SHP77 treated with DMSO at 0.1 percent for 48 hours (cell line): Measurements from ENCODE around the gene KRT74.

ENCODE experiments used
- DNase-seq: peaks from one replicate; lab custom pipeline; 2025; lab: John Stamatoyannopoulos, UW

KRT74 gene

DNA sequence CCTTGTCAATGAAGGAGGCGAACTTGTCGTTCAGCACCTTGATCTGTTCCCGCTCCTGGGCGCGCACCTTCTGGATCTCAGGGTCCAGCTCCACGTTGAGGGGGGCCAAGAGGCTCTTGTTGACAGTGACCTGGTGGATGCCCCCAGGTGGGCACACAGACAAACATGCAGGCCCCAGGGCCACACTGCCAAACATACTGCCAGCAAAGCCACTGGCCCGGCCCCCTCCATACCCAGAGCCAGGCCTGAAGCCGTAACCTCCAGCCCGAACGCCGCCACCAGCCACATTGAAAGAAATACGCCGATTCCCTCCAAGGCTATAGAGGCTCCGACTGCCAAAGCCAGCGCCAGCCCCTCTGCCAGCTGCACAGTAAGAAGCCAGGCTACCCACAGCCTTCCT lies 337 bp downstream of the KRT74 start:
- no peak for DNase-seq

DNA sequence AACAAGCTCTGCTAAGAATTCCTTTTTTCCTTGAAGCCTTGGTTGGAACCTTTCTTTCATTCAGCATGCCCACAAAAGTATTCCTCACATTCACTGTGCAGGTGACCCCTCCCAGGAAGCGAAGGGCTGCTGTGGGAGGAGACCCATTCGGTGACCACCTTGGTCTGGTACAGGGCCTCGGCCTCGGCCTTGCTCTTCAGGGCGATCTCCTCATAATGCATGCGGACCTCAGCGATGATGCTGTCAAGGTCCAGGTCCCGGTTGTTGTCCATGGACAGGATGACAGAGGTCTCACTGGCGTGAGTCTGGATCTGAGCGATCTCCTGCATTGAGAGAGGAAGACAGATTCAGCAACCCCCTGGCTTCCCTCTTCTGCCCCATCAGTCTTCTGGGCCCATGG lies 3.1 kb downstream of the KRT74 start:
- DNase-seq, result no peak

DNA sequence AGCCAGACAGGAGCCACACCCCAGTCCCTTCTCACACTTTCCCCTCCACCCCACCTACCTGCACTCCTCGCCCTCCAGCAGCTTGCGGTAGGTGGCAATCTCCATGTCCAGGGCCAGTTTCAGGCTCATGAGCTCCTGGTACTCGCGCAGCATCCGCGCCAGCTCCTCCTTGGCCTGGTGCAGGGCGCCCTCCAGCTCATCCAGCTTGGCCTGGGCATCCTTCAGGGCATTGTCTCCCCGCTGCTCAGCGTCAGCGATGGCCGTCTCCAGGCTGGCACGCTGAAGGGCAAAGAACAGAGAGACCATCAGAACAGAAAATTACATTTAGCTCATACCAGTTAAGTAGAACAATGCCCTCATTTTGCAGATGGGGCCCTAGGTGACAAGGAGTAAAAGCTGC lies 5.5 kb downstream of the KRT74 start:
- DNase-seq, result no peak

DNA sequence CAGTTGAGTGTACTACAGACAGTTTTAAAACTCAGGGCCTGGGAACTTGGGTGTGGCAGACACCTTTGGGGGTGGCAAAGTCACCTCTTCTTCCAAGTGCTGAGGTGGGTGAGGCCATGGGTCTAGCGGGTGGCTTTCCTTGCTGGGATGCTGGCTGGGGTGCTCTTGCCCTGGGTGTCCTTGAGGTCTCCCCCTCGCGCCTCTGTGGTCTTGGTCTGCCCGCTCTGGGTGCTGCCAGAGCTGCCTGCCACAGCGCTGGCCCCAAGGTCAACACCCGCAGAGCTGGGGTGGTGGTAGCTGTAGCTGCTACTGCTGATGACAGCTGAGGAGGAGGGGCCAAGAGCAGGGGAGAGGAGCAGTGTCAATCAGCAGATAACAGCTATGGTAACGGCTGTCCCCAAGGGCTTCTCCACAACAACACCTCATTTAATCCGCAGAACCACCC lies 6.8 kb downstream of the KRT74 start:
- no peak for DNase-seq

DNA sequence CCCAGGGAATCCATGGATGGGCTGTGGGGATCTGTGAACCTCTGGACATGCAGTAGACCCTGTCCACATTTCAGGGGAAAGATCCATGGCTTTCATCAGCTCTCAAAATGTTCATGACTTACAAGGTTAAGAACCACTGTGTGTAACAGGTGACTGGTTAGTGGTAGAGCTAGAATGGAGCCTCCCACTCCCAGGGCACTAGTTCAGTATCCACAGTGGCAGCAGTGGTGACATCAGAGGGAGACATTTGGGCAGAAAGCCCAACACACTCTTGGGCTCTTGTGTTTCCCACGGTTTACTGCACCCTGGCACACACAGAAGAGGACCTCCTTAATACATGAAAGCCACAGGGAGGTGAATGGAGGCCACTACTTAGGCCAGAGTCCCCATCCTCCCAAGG lies 9.1 kb downstream of the KRT74 start:
- no peak for DNase-seq

DNA sequence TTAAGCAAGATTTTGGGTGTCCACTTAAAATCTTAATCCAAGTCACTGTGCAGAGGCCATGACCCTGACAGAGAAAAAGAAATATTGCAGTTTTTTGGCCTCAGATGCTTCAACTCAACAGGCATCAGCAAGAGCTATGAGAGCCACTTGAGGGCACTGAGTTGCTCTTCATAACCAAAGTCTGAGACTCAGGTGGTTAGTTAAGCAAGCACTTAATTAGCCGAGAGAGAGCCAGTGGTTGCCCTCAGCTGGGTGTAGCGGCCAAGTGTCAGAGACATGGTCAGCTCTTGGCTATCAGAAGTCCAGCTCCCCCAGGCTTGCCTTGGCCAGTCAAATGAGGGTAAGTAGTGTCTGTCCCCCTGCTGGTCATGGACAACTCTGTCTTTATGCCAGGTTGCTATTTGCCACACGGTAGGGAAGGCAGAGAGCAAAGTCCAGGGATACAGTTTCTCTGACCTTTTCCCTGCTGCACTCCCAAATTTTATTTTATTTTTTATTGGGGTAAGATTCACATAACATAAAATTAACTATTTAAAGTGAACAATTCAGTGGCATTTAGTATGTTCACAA lies 11.7 kb downstream of the KRT74 start:
- no peak for DNase-seq

DNA sequence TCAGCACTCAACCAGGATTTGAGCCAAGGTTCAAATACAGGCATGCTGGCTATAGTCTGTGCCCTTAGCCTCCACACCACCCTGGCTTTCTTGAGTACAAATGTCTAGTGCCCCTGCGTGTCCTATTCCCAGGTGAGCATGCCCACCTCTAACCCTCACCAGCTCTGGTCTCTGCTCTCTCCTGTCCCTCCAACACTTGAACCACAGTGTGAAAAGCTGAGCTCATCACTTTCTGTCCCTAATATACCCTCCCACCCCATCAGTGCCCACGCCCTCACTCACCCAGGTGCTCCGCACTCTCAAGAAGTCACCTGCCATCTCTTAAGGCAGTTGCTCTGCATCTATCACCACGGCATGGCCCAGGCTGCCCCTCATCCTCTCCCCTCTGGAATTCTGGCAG lies 13.7 kb downstream of the KRT74 start:
- no peak for DNase-seq

DNA sequence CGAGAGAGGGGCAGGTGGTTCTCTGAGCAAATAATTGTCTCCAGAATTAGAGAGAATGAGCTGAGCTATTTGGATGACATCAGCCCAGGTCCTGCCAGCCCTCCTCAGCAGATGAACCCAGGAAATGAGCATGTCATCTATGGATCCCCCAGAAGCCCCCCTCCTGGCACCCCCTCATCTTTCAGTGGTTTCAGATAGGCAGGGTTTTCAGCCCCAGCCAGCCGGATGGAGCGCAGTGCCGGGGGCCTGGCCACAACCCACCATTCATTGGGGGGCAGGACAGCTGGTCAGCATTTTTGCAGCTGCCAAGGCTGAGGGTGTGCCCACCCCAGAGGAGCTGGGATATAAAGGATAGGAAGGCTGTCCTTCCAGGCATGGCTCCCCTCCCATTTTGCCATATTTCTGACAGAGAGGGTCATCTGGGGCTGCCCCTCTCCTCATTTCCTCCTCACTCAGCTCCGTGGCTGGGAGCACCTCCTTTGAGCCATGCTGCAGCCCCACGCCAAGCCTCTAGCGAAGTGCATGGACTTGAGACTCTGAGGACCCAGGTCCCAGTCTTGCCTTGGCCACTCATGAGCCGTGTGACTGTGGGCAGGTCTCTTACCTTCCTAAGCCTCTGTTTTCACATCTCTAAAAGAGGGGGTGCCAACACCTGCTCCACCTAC lies 14.7 kb downstream of the KRT74 start:
- no peak for DNase-seq

DNA sequence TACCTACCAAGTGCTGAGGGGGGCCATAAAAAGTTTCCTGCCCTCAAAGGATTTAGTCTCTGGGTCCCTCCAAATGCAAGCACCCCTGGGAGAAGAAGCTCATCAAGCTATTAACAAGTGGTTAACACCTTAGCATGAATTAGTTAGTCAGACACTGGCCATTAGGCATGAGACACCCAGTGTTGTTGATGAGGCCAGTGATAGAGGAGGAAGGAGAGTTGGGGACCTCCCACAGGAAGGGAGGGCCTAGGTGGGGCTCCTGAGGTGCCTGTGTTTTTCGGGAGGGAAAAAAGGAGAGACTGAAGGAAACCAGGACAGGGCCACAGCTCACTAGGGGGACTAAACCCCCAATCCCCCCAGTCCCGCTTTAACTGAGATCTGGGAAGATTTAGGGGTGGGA lies 16.2 kb downstream of the KRT74 start:
- DNase-seq, result no peak

DNA sequence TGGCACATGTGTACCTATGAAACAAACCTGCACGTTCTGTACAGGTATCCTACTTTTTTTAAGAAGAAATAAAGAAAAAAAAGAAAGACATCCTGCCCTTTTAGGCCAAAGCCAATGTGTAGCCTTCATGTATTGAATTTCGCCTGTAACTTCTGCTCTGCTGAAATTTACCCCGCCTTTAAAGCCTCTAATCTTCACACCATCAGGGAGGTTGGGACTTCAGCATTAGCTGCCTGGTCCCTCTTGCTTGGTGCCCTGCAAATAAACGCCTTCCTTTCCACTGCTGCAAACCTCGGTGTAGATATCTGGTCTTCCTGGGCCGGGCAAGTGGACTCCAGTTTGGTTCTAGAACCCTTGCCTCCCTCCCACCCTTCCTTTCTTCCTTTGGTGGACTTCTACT lies 18.1 kb downstream of the KRT74 start:
- DNase-seq, result no peak

DNA sequence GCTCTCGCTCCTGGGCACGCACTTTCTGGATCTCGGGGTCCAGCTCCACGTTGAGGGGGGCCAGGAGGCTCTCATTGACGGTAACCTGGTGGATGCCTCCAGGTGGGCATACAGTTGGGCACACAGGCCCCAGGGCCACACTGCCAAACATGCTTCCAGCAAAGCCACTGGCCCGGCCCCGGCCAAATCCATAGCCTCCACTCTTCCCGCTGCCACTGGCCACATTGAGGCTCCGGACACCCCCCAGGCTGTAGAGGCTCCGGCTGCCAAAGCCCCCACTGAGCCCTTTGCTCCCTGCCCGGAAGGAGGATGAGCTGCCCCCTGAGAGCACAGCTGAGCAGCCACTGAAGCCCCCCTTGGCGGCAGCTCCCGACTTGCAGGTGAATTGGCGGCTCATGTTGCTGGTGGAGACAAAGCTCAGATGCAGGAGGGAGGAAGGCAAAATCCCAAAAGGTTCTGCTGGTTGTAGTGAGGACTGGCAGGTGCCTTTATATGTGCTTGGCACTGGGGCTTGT lies 20.9 kb downstream of the KRT74 start, which contains the start of gene KRT71:
KRT71 (minus strand) TSS at position 465 of the 515 bp plus-strand sequence; CDS start at position 397, 68 bp downstream.
- DNase-seq, result no peak

DNA sequence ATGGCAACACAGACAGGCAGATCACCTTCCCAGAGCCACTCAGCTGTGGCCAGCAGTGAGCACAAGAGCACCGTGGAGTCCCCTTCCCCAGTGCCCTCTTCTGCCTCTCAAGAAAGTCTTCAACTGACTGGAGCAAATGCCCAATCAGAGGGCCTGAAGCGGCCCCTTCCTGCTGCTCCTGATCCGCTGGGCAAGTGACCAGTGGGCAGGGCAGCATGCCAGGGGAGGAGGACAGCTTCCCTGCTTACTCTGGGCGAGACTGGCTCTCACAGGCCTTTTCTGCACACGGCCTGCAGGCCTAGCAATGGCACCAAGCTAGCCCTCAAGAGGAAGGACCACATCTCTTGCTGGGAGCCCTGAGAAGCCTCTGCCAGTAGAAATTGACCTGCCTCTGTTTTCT lies 21.6 kb downstream of the KRT74 start:
- no peak for DNase-seq

DNA sequence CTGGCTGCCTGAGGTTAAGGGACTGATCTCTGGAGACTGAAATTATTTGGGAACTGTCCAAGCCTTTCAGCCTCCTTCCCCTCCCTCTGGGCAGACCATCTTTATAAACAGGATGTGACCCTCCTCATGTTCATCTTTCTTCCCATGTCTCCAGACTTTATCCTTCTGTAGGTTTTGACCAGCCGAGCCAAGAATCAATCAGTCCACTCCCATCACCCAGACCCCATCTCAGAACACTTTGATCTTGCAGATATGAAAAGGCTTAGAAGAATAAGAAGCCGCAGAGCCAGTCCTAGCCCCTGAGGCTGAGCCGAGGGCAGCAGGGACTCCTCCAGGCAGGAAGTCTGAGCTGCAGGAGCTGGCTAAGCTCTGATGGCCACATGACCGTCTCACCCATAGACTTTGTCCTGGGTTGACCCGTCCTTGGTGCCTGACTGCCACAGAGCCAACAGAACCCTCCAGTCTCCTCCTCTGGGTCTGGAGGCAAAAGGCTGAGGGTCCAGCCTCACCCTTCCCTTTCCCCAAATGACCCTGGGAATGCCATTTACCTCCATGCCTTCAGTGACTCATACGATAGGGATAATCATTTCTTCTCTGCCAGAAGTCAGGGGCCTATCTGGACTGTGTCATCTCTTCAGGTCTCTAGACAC lies 22.3 kb downstream of the KRT74 start:
- DNase-seq, result no peak

DNA sequence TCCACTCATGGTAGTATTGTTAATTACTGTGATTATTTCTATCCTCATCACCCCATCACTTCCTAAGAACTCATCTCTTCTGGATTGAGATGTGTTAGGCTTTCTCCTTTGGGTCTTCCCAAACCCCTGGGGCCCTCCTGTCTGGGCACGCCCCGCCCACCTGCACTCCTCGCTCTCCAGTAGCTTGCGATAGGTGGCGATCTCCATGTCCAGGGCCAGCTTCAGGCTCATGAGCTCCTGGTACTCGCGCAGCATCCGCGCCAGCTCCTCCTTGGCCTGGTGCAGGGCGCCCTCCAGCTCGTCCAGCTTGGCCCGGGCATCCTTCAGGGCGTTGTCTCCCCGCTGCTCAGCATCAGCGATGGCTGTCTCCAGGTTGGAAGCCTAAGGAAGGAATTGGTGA lies 27.5 kb downstream of the KRT74 start:
- DNase-seq, result no peak

DNA sequence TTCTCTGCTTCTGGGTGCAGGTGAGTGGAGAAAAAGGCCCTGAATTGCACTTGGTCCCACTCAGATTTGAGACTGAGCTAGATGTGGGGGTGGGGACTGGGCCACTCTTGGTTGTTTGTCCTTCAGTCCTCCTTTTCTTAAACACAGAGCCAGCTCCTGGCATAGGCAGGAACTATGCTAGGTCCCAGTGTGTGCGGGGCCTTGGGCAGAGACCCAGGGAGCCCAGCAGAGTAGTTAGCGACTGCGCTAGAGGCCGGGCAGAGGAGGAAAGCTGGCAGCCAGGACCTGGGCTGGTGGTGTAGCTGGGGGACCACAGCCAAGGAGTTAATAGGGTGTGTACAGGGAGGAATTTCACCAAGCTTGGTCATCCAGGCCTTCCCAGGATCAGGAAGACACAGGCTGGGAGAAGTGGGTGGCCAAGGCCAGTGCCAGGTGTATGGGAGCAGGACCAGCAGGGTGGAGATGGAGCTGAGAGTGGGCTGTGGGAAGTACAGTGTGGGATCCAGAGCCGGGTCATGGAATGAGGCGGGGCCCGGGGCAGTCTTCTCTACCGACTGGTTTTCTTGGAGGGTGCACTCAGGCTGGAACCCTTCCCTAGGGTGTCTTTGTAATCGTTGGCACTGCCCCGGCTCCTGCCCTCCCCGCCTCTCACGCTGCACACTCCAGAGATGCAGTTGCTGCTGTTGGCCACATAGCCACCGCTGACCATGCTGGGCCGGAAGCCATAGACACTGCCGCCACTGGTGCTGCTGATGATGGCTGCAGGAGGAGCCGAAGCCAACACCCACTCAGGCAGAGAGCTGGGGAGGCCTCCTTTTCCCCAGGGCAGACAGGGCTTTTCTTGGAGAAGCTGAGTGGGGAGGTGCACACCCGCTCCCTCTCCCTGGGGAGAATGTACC lies 29.4 kb downstream of the KRT74 start:
- DNase-seq, result no peak

DNA sequence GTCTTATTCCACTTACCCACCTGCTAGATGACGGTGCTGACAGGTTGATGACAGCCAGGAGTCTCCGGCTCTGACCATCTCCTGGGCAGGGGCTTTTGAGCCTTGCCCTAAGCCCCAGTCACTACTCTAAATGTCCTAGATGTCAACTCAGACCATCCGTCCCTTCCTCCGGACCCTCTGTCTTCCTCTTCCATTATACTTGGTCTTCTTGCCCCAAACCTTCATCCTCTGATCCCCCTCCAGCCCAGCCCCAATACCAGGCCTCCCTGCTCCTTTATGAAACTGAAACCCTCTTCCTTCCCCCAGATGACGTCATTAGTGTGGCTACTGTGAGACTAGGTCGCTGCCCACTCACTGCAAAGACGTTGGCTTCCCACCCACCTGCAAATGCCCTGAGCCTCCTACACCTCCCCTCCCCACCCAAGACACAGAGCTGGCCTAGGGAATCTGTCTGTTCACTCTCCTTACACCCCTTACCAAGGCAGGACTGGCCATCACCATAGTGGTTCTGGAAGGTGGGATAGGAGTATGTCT lies 30.8 kb downstream of the KRT74 start:
- DNase-seq, result no peak

DNA sequence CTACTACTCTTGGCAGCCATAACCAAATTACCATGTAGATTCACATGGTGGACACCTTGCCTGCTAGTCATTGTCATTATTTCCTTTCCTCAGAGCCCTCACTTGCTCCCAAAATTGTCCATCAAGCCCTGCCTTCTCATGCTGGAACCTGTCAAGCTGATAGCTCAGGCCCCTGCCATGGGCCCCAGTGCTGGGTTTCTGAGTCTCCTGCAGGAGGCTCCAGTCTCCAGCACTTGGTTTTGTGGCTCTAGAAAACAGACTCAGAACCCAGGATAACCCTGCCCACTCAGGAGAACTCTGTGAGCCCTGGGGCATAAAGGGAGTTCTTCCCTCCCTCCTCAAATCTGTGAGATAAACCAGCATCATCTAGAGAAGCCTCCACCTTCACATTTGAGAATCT lies 31.5 kb downstream of the KRT74 start:
- no peak for DNase-seq

DNA sequence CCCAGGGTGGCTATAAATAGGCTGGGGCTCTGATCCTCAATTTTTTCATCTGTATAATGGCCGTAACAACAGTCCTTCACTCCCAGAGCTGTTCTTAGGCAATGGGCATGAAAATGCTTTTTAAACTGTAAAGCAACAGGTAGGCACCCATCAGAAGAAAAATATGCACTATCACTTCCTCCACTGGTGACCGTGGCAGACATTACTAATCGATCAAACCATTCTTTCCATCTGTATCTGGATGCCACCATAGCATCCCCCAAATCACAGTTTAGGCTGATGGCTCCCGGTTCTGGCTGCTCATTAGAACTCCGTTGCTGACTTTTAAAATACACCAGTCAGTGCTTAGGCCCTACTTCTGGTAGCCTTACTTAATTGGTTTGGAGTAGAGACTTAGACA lies 31.9 kb downstream of the KRT74 start:
- no peak for DNase-seq

DNA sequence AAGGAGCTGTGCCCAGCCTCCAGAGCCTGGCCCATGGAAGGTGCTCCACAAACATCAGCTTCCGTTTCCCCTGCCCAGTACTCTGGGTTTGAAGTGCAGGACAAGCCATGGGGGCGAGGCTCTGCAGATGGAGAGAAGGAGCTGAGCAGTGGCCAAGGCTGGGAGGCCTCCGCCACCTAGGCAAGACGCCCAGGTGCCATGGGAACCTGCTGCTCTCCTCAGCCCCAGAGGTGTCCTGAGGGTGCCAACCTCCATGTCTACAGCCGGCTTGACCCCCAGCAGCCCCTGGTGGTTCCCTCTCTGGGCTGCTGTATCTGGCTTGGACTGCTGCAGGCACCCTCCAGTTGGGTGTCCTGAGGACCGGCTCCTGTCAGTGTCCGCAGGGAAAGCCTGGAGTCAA lies 33.1 kb downstream of the KRT74 start:
- no peak for DNase-seq

DNA sequence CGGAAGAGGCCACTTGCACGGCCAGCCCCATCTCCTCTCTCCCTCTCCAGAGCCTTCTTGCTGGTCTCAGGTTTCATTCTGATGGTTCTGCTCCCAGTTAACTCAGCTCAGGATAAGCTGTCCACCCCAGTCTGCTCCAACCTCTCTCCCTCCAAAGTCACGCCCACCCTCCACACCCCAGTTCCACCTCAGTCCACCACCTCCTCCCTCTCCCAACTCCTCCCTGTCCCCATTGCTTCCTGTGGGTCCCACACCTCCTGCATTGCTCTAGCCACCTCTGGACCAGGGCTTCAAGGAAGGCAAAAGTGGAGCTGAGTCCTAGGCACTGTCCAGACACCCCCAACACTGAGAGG lies 33.8 kb downstream of the KRT74 start:
- DNase-seq, result no peak

DNA sequence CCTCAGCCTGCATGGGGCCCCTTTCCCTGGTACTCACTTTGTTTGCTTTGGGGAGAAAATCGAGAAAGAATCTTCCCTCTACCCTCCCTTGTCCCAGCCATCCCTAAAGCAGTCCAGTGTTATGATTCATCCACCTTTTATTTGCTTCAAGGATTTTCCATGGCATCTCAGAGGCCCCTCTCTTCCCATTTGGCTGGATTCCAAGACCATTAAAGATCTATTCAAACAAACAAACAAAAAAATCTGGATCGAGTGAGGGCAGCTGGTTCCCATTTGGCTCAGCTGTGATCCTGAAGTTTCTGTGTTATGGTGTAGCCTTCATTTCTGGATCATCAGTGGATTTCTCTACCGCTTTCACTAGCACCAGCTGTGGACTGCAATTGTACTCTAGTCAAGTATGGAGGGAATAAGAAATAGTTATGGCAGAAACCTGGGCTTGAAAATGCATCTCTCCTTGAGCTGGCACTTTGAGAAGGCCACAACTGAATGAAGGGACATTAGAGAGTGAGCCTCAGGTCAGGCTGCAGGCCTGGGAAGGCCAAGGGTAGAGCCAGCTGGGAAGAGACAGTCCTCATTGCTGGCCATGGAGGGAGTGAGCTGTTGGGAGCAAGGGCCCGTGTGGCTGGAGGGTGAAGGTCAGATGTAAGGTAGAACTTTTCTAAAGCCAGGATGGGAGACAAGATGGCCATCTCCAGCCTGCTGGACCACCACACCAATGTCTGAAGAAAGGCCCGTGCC lies 34.4 kb downstream of the KRT74 start:
- DNase-seq, result peak; percentile 7
